Neural cell (in vitro differentiated cells): ENCODE measurements around the gene SMCR8. TPM values are rescaled to one million over a fixed set of nuclear protein-coding genes. Genes with fewer than 3 reads are reported as not detected.

Source experiments
- H2AFZ ChIP-seq: fragments of 200-600, 300-800 bp; sonication (generic), shearing (Covaris generic); 2 replicates; pipeline ENCODE4 v1.6.0; 2014; ENCODE audit warnings: low read depth, mild to moderate bottlenecking, antibody characterized with exemption, low read length, moderate library complexity
- H3F3A ChIP-seq: fragments of 200-600 bp; shearing (Covaris generic); 2 replicates; pipeline ENCODE4 v1.6.1; 2016; ENCODE audit warnings: mild to moderate bottlenecking, moderate library complexity, mixed read lengths, antibody characterized with exemption, low read length; ENCODE audit not compliant: insufficient read depth, poor library complexity, severe bottlenecking
- H3K27ac ChIP-seq: fragments of 200-600, 300-800 bp; sonication (generic), shearing (Covaris generic); 2 replicates; pipeline ENCODE4 v1.5.1; 2014; ENCODE audit warnings: mild to moderate bottlenecking, low read length, moderate library complexity
- H3K27me3 ChIP-seq: fragments of 300-800, 200-600 bp; sonication (generic), shearing (Covaris generic); 2 replicates; pipeline ENCODE4 v1.6.0; 2014; ENCODE audit warnings: mild to moderate bottlenecking, low read depth, low read length, moderate library complexity; ENCODE audit not compliant: insufficient read depth
- H3K36me3 ChIP-seq: fragments of 300-800, 200-600 bp; sonication (generic), shearing (Covaris generic); 2 replicates; pipeline ENCODE4 v1.5.1; 2014; ENCODE audit warnings: mild to moderate bottlenecking, antibody characterized with exemption, low read length, moderate library complexity; ENCODE audit not compliant: insufficient read depth
- H3K4me2 ChIP-seq: fragments of 300-800, 200-600 bp; sonication (generic), shearing (Covaris generic); 2 replicates; pipeline ENCODE4 v1.6.0; 2014; ENCODE audit warnings: mild to moderate bottlenecking, low read length
- H3K4me3 ChIP-seq: fragments of 300-800, 200-600 bp; sonication (generic), shearing (Covaris generic); 2 replicates; pipeline ENCODE4 v1.5.1; 2014; ENCODE audit warnings: mild to moderate bottlenecking, low read length, moderate library complexity
- H3K79me2 ChIP-seq: fragments of 200-600 bp; shearing (Covaris generic); replicated peaks from 2 replicates; pipeline ENCODE4 v1.6.0; 2014; ENCODE audit warnings: mild to moderate bottlenecking, low read length, moderate library complexity; ENCODE audit not compliant: insufficient read depth
- H3K9ac ChIP-seq: fragments of 300-800, 200-600 bp; sonication (generic), shearing (Covaris generic); 2 replicates; pipeline ENCODE4 v1.6.1; 2016; ENCODE audit warnings: mild to moderate bottlenecking, low read length, mixed read lengths
- H3K9me2 ChIP-seq: fragments of 200-600 bp; shearing (Covaris generic); 2 replicates; pipeline ENCODE4 v1.6.1; 2016; ENCODE audit warnings: mild to moderate bottlenecking, low read length, mixed read lengths; ENCODE audit not compliant: insufficient read depth
- H3K9me3 ChIP-seq: fragments of 200-600, 300-800 bp; sonication (generic), shearing (Covaris generic); 2 replicates; pipeline ENCODE4 v1.6.1; 2016; ENCODE audit warnings: mild to moderate bottlenecking, mixed run types, low read length, moderate library complexity, mixed read lengths
- H4K20me1 ChIP-seq: fragments of 200-600 bp; shearing (Covaris generic); 2 replicates; pipeline ENCODE4 v1.6.1; 2016; ENCODE audit warnings: mild to moderate bottlenecking, mixed run types; ENCODE audit not compliant: insufficient read depth
- CTCF ChIP-seq: fragments of 450-650 bp; IDR thresholded peaks from 2 replicates; pipeline ENCODE4 v1.5.1; 2014; ENCODE audit warnings: antibody characterized with exemption, mild to moderate bottlenecking, moderate library complexity; ENCODE audit not compliant: poor library complexity, severe bottlenecking
- EP300 ChIP-seq: fragments of 450-650 bp; conservative IDR thresholded peaks from 2 replicates; pipeline ENCODE4 v1.6.1; 2014; ENCODE audit warnings: antibody characterized with exemption, mild to moderate bottlenecking, moderate library complexity; ENCODE audit not compliant: poor library complexity, severe bottlenecking
- EZH2 ChIP-seq: fragments of 200-600, 300-800 bp; shearing (Covaris generic), sonication (generic); IDR thresholded peaks from 2 replicates; pipeline ENCODE4 v1.6.1; 2014; ENCODE audit warnings: antibody characterized with exemption, low read length, borderline replicate concordance, mild to moderate bottlenecking; ENCODE audit not compliant: insufficient read depth, poor library complexity, severe bottlenecking
- MXI1 ChIP-seq: fragments of 450-650 bp; conservative IDR thresholded peaks from 2 replicates; pipeline ENCODE4 v1.6.1; 2014; ENCODE audit warnings: antibody characterized with exemption, mild to moderate bottlenecking; ENCODE audit not compliant: poor library complexity, severe bottlenecking
- POLR2AphosphoS5 ChIP-seq: IDR thresholded peaks from 2 replicates; pipeline ENCODE4 v1.6.1; 2012
- RAD21 ChIP-seq: fragments of 450-650 bp; conservative IDR thresholded peaks from 2 replicates; pipeline ENCODE4 v1.6.1; 2014; ENCODE audit warnings: antibody characterized with exemption, mild to moderate bottlenecking, moderate library complexity
- REST ChIP-seq: IDR thresholded peaks from 2 replicates; pipeline ENCODE4 v1.6.1; 2012; ENCODE audit warnings: borderline replicate concordance
- SMC3 ChIP-seq: fragments of 450-650 bp; conservative IDR thresholded peaks from 2 replicates; pipeline ENCODE4 v1.6.1; 2014; ENCODE audit warnings: antibody characterized with exemption, mild to moderate bottlenecking, moderate library complexity; ENCODE audit not compliant: poor library complexity
- TAF1 ChIP-seq: IDR thresholded peaks from 2 replicates; pipeline ENCODE4 v1.6.1; 2012; ENCODE audit warnings: low read depth
- polyA plus RNA-seq: library from polyadenylated mRNA; depleted of rRNA; stranded (reverse); fragments of >200 nt; gene quantifications from 2 replicates; pipeline ENCODE4 v1.2.3, GENCODE V29; 2014

Gene SMCR8
- polyA plus RNA-seq, 1 donor from 2014 or later = 4.3 TPM

GRCh38 chr17:18267927-18268711, 47.0 kb upstream of the SMCR8 start:
- no peak overlapping the region for H3K4me2 ChIP-seq
- no peaks in the 10 kb centered on the region for H3F3A ChIP-seq
- no peak overlapping the region for H3K27ac ChIP-seq
- no peaks in the 10 kb centered on the region for H4K20me1 ChIP-seq
- H3K9ac ChIP-seq = no peak overlapping the region
- H3K79me2 ChIP-seq = no peaks in the 10 kb centered on the region
- H3K36me3 ChIP-seq = peaks cover 2% of the 10 kb centered on the region
- H3K9me3 ChIP-seq = no peaks in the 10 kb centered on the region
- no peaks in the 10 kb centered on the region for H3K27me3 ChIP-seq
- H3K9me2 ChIP-seq = no peaks in the 10 kb centered on the region
- no peak for TF ChIP-seq CTCF
- no peak overlapping the region for H2AFZ ChIP-seq
- no peak overlapping the region for H3K4me3 ChIP-seq

- no peak overlapping the region for H3K9ac ChIP-seq
These were observed 44.8 kb upstream of the SMCR8 start for GRCh38 chr17:18270046-18270931.

More at GRCh38 chr17:18270046-18270931, 44.8 kb upstream of the SMCR8 start:
- H3K79me2 ChIP-seq = no peaks in the 10 kb centered on the region
- H3K27me3 ChIP-seq = no peaks in the 10 kb centered on the region
- H3K27ac ChIP-seq = no peak overlapping the region
- no peaks in the 10 kb centered on the region for H3K9me3 ChIP-seq
- H3K36me3 ChIP-seq = peaks cover 3% of the 10 kb centered on the region
- H3K4me2 ChIP-seq = no peak overlapping the region
- no peaks in the 10 kb centered on the region for H3F3A ChIP-seq
- no peaks in the 10 kb centered on the region for H4K20me1 ChIP-seq
- H2AFZ ChIP-seq = no peak overlapping the region
- H3K4me3 ChIP-seq = no peak overlapping the region
- TF ChIP-seq POLR2AphosphoS5 (no peak), CTCF (no peak), MXI1 (no peak), SMC3 (no peak), TAF1 (no peak), EP300 (no peak), RAD21 (no peak), REST (no peak), EZH2 (no peak)
- H3K9me2 ChIP-seq = no peaks in the 10 kb centered on the region
